GM19351 (cell line): ENCODE results near the gene MICAL1.

ENCODE experiments used
- ATAC-seq: cut with Tn5 transposase; IDR thresholded peaks from one replicate; pipeline ENCODE4 v1.9.1; 2021; ENCODE audit warnings: mild to moderate bottlenecking, moderate library complexity; ENCODE audit not compliant: unreplicated experiment

MICAL1 gene, protein sequence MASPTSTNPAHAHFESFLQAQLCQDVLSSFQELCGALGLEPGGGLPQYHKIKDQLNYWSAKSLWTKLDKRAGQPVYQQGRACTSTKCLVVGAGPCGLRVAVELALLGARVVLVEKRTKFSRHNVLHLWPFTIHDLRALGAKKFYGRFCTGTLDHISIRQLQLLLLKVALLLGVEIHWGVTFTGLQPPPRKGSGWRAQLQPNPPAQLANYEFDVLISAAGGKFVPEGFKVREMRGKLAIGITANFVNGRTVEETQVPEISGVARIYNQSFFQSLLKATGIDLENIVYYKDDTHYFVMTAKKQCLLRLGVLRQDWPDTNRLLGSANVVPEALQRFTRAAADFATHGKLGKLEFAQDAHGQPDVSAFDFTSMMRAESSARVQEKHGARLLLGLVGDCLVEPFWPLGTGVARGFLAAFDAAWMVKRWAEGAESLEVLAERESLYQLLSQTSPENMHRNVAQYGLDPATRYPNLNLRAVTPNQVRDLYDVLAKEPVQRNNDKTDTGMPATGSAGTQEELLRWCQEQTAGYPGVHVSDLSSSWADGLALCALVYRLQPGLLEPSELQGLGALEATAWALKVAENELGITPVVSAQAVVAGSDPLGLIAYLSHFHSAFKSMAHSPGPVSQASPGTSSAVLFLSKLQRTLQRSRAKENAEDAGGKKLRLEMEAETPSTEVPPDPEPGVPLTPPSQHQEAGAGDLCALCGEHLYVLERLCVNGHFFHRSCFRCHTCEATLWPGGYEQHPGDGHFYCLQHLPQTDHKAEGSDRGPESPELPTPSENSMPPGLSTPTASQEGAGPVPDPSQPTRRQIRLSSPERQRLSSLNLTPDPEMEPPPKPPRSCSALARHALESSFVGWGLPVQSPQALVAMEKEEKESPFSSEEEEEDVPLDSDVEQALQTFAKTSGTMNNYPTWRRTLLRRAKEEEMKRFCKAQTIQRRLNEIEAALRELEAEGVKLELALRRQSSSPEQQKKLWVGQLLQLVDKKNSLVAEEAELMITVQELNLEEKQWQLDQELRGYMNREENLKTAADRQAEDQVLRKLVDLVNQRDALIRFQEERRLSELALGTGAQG

GRCh38 chr6:109455437-109456110, at the start of gene MICAL1:
Gene MICAL1 (minus strand): TSS chr6:109455772. CDS start chr6:109454196, 1,576 bp downstream.
- peak; percentile 56 for ATAC-seq

- ATAC-seq, result no peak
Observed at GRCh38 chr6:109503327-109504224, 48.0 kb upstream of the MICAL1 start.

- no peak for ATAC-seq
Observed at GRCh38 chr6:109498936-109499335, 43.4 kb upstream of the MICAL1 start.

GRCh38 chr6:109498052-109498451, 42.5 kb upstream of the MICAL1 start:
- ATAC-seq, result no peak

- no peak for ATAC-seq
Observed at GRCh38 chr6:109496036-109496772, 40.6 kb upstream of the MICAL1 start.

DNA sequence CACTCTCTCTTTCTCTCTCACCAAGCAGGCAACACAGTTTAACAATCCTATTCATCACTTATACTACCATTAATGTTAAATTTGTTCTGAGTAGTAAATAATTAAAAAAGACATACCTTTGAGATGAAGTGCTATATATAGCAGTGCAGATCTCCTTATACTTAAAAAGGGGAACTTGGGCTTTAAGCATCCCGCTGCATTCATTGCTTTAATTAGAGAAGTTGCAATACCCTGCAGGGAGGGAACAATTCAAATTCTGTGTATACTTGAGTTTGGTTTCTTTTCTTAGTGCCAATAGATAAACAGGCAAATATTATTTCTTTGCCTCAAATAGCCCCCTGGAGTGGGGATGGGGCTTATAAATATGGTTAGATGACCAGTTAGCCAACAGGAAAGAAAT, 38.3 kb upstream of the MICAL1 start:
- ATAC-seq, result no peak

DNA sequence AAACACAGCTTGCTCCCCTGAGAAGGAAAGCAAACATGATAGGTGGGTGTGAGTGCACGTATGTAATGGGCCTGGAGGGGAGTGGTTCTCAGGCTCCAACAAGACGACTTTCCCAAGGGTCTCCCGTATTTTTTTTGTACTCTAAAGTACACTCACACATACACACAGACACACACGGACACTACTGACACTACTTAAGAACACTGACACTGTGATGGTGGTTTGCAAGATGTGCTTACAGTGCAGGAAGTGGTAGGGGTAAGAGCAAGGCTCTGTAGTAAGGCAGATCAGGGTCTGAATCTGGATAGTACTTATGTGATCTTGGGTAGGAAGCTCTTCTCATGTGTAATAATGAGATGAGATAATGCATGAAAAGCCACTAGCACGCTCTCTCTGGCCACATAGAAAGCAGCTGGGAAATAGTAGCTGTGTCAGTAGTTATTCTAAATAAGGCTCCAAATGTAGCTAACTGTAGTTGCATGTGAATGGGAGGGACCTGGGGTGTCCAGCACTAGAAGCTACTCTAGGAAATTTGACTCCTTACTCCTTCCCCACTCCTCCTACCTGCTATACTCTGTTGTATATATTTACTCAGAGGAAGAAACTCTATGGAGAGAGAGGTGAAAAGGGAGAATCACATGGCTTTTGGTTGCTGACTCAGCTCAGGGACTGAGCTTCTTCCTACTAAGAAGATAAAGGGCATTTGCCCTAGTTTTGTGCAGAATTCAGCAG, 35.8 kb upstream of the MICAL1 start:
- no peak for ATAC-seq

DNA sequence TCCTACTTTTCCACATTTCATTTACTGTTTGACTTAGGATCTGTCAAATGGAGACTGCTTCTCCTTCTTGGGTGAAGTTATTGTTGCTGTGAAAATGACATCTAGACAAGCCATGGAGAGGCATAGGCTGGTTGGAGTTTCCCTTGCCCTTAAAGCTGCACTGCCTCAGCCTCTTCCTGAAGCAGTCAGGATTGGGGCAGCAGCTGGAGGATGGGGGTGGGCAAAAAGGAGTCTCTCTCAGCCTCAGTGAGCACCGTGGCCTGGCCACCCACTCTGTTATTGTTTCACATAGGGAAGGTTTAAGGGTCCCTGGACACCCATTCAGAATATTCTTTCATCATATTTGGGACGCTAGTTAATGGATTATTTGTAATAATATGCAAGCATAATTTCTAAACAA, 35.1 kb upstream of the MICAL1 start:
- no peak for ATAC-seq

GRCh38 chr6:109488001-109488400, 32.4 kb upstream of the MICAL1 start:
- no peak for ATAC-seq

GRCh38 chr6:109486068-109486467, 30.5 kb upstream of the MICAL1 start:
- ATAC-seq, result no peak

DNA sequence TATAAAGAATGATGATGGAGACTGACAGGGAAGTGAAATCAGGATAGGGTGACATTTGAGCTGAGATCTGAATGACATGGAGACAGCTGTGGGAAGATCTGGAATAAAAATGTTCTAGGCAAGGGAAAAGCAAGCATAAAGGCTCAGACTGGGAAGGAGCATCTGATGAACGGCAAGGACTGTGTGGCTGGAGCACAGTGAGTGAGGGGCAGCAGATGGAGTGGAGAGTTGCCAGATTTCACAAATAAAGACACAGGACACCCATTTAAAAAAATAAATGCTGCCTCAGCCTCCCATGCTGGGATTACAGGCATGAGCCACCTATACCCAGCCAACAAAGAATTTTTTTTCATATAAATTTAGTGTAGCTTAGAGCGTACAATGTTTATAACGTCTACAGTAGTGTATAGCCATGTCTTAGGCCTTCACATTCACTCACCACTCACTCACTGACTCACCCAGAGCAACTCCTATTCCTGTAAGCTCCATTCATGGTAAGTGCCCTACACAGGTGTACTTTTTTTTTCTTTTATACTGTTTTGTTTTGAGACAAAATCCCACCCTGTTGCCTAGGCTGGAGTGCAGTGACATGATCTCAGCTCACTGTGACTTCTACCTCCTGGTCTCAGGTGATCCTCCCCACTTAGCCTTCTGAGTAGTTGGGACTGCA, 29.8 kb upstream of the MICAL1 start:
- ATAC-seq, result no peak

GRCh38 chr6:109484122-109484521, 28.6 kb upstream of the MICAL1 start:
- ATAC-seq, result no peak

DNA sequence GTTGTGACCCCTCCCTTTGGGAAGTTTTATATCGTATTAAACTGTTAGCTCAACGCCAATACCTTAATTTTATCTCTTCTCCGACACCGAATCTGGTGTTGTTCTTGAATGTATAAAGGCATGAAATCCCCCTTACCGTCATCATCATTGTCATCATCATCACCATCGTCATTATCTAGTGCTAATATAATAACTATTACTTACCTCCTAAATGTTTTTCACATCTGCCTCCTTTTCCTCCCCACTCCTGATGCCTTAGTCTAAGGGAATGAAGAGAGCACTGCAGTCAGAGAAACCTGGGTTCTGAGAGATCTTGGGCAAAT, 28.1 kb upstream of the MICAL1 start:
- peak; percentile 13 for ATAC-seq

DNA sequence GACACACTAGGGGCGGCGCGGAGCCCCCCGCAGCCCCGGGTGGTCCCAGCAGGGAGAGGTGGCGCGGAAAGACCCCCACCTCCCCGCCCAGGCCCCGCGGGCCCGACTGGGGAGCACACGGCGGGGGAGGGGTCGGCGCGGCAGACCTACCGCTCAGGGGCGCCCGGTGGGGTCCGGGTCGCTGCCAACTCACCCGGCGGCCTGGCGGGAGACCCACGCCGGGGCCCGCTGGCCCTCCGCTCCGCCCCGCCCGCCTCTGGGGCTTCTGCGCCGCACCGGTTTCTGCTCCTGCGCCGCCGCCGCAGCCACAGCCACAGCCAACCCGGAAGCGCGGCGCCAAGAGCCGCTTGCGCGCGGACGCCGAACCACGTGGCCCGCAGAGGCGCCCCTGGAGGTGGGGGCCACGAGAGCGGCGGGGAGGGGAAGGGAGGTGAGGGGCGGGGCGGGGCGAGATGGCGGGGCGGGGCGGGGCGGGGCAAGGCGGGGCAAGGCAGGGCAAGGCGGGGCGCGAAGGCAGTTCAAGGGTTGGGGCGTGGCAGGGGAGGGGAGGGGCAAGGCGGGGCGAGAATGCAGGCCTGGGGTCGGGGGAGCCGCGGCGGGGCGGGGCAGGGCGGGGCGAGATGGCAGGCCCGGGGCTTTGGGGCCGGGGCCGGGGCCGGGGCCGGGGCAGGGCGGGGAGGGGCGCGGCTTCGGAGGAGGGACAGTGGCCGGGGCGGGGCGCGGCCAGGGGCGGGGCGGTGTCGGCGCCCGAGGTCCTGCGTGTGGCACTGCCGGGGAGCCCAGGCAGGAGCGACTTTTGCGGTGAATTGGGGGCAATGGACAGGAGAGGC, 27.5 kb upstream of the MICAL1 start, which contains the start of gene ZBTB24:
TSS of gene ZBTB24 (minus strand) at position 315 of the 830 bp plus-strand sequence. CDS start 1,193 bp downstream, outside the sequence.
- ATAC-seq, result peak; percentile 86

GRCh38 chr6:109480993-109481480, 25.5 kb upstream of the MICAL1 start:
- ATAC-seq, result no peak

GRCh38 chr6:109478841-109479624, 23.5 kb upstream of the MICAL1 start:
- ATAC-seq, result no peak
